H9 (cell line): ENCODE data around the gene FSHR. TPM values are rescaled to one million over a fixed set of nuclear protein-coding genes. Genes with fewer than 3 reads are reported as not detected.

ENCODE experiments used
- DNase-seq: peaks from one replicate; pipeline ENCODE4 v3.0.0-alpha.2; 2017
- H2AFZ ChIP-seq: one replicate; pipeline ENCODE4 v1.6.1; 2013; ENCODE audit warnings: mild to moderate bottlenecking, low read length, control low read depth, moderate library complexity
- H2AK5ac ChIP-seq: 2 replicates; pipeline ENCODE4 v1.6.1; 2013; ENCODE audit warnings: low read length, control low read depth, mixed read lengths; ENCODE audit not compliant: insufficient read length
- H2BK120ac ChIP-seq: one replicate; pipeline ENCODE4 v1.6.1; 2013; ENCODE audit warnings: low read depth, mild to moderate bottlenecking, low read length, control low read depth, inconsistent platforms; ENCODE audit not compliant: poor library complexity, severe bottlenecking
- H2BK12ac ChIP-seq: 2 replicates; pipeline ENCODE4 v1.6.1; 2013; ENCODE audit warnings: low read length, control low read depth, mixed read lengths, low read depth; ENCODE audit not compliant: insufficient read length
- H2BK15ac ChIP-seq: 2 replicates; pipeline ENCODE4 v1.6.1; 2013; ENCODE audit warnings: low read depth, low read length, control low read depth
- H2BK20ac ChIP-seq: one replicate; pipeline ENCODE4 v1.6.1; 2013; ENCODE audit warnings: low read depth, mild to moderate bottlenecking, low read length, control low read depth, inconsistent platforms; ENCODE audit not compliant: poor library complexity, severe bottlenecking
- H2BK5ac ChIP-seq: 2 replicates; pipeline ENCODE4 v1.6.1; 2013; ENCODE audit warnings: low read length, control low read depth, mixed read lengths; ENCODE audit not compliant: insufficient read length
- H3K14ac ChIP-seq: 2 replicates; pipeline ENCODE4 v1.6.1; 2013; ENCODE audit warnings: low read length, control low read depth; ENCODE audit not compliant: insufficient read depth
- H3K18ac ChIP-seq: 2 replicates; pipeline ENCODE4 v1.6.1; 2013; ENCODE audit warnings: low read depth, mild to moderate bottlenecking, mixed read lengths, low read length, control low read depth; ENCODE audit not compliant: insufficient read length
- H3K23ac ChIP-seq: 2 replicates; pipeline ENCODE4 v1.6.1; 2013; ENCODE audit warnings: low read length, control low read depth, mixed read lengths, low read depth; ENCODE audit not compliant: insufficient read length
- H3K23me2 ChIP-seq: 2 replicates; pipeline ENCODE4 v1.6.1; 2013; ENCODE audit warnings: low read depth, mild to moderate bottlenecking, mixed read lengths, low read length, control low read depth; ENCODE audit not compliant: insufficient read length, poor library complexity, severe bottlenecking
- H3K27ac ChIP-seq: 2 replicates; pipeline ENCODE4 v1.5.1; 2013; ENCODE audit warnings: low read length, control low read depth, mixed read lengths, low read depth; ENCODE audit not compliant: insufficient read length
- H3K27me3 ChIP-seq: 2 replicates; pipeline ENCODE4 v1.6.1; 2013; ENCODE audit warnings: low read length, control low read depth, inconsistent platforms; ENCODE audit not compliant: insufficient read depth
- H3K4ac ChIP-seq: 2 replicates; pipeline ENCODE4 v1.6.1; 2013; ENCODE audit warnings: low read depth, mild to moderate bottlenecking, control low read depth, inconsistent platforms, low read length, moderate library complexity
- H3K4me1 ChIP-seq: 2 replicates; pipeline ENCODE4 v1.6.1; 2013; ENCODE audit warnings: low read length, control low read depth, inconsistent platforms; ENCODE audit not compliant: insufficient read depth
- H3K4me2 ChIP-seq: 2 replicates; pipeline ENCODE4 v1.6.1; 2013; ENCODE audit warnings: low read length, control low read depth, mixed read lengths; ENCODE audit not compliant: insufficient read length, insufficient read depth
- H3K56ac ChIP-seq: 2 replicates; pipeline ENCODE4 v1.6.1; 2013; ENCODE audit warnings: low read depth, mild to moderate bottlenecking, mixed read lengths, low read length, control low read depth; ENCODE audit not compliant: insufficient read length
- H3K79me1 ChIP-seq: 2 replicates; pipeline ENCODE4 v1.6.1; 2013; ENCODE audit warnings: low read depth, mild to moderate bottlenecking, moderate library complexity, low read length, control low read depth, inconsistent platforms; ENCODE audit not compliant: insufficient read depth, poor library complexity, severe bottlenecking
- H3K79me2 ChIP-seq: 2 replicates; pipeline ENCODE4 v1.6.1; 2013; ENCODE audit warnings: low read length, control low read depth, inconsistent platforms; ENCODE audit not compliant: insufficient read depth
- H3K9ac ChIP-seq: 2 replicates; pipeline ENCODE4 v1.6.1; 2013; ENCODE audit warnings: low read length, control low read depth, mixed read lengths; ENCODE audit not compliant: insufficient read length; ENCODE audit errors: extremely low read depth
- H3K9me3 ChIP-seq: one replicate; pipeline ENCODE4 v1.6.1; 2013; ENCODE audit warnings: low read depth, low read length, inconsistent platforms; ENCODE audit not compliant: control insufficient read depth
- H3T11ph ChIP-seq: one replicate; pipeline ENCODE4 v1.6.1; 2013; ENCODE audit warnings: mild to moderate bottlenecking, low read length, control low read depth, inconsistent platforms
- H4K20me1 ChIP-seq: one replicate; pipeline ENCODE4 v1.6.1; 2013; ENCODE audit not compliant: control insufficient read depth, insufficient read length, insufficient read depth
- H4K5ac ChIP-seq: 2 replicates; pipeline ENCODE4 v1.6.1; 2013; ENCODE audit warnings: low read depth, mild to moderate bottlenecking, mixed read lengths, low read length, control low read depth; ENCODE audit not compliant: insufficient read length
- H4K8ac ChIP-seq: replicated peaks from 2 replicates; pipeline ENCODE4 v1.6.1; 2013; ENCODE audit warnings: low read length, control low read depth, mixed read lengths, low read depth; ENCODE audit not compliant: insufficient read length
- H4K91ac ChIP-seq: 2 replicates; pipeline ENCODE4 v1.6.1; 2013; ENCODE audit warnings: low read depth, mild to moderate bottlenecking, moderate library complexity, mixed read lengths, low read length, control low read depth; ENCODE audit not compliant: insufficient read length
- H3K27ac Mint-ChIP-seq, 3 experiments: 2 replicates in 2 of 3; 3 replicates in 1 of 3; pipeline ENCODE4 v1.8.0; 2020 to 2021; ENCODE audit warnings: mixed read lengths in 3 of 3, mild to moderate bottlenecking in 1 of 3, moderate library complexity in 1 of 3
- H3K27me3 Mint-ChIP-seq: 2 replicates; pipeline ENCODE4 v1.8.0; 2021; ENCODE audit warnings: low read depth, mild to moderate bottlenecking, moderate library complexity, mixed read lengths
- H3K36me3 Mint-ChIP-seq, 3 experiments: 2 replicates in 2 of 3; 3 replicates in 1 of 3; pipeline ENCODE4 v1.8.0; 2020 to 2021; ENCODE audit warnings: low read depth in 3 of 3, mixed read lengths in 3 of 3; ENCODE audit not compliant: insufficient read depth in 1 of 3
- H3K4me1 Mint-ChIP-seq, 2 experiments: 2 replicates each; pipeline ENCODE4 v1.8.0; 2020; ENCODE audit warnings: mixed read lengths in 2 of 2
- H3K4me3 Mint-ChIP-seq, 2 experiments: 2 replicates in 1 of 2; 3 replicates in 1 of 2; pipeline ENCODE4 v1.8.0; 2020 to 2021; ENCODE audit warnings: mild to moderate bottlenecking in 2 of 2, mixed read lengths in 2 of 2, moderate library complexity in 1 of 2
- H3K9me3 Mint-ChIP-seq, 2 experiments: 2 replicates in 1 of 2; 3 replicates in 1 of 2; pipeline ENCODE4 v1.8.0; 2020; ENCODE audit warnings: mild to moderate bottlenecking in 2 of 2, mixed read lengths in 2 of 2, moderate library complexity in 1 of 2
- WGBS: extraction: QIAGEN DNeasy Blood & Tissue Kit; methylation state at CpG from one replicate; pipeline ENCODE4 v1.1.7; 2013; ENCODE audit warnings: missing lambda C conversion rate, low lambda C conversion rate, mixed read lengths; ENCODE audit not compliant: insufficient read length; ENCODE audit errors: extremely low coverage; 5-methylcytosine and 5-hydroxymethylcytosine counted together
- total RNA-seq: library from RNA; stranded (reverse); gene quantifications from 2 replicates; pipeline ENCODE4 v1.2.1, GENCODE V29; 2021
- TF ChIP-seq, protein P1 (sequence below): fragments of 200-600 bp; sonication (generic); conservative IDR thresholded peaks from 3 replicates; pipeline ENCODE4 v1.8.0; 2021; ENCODE audit warnings: antibody characterized with exemption, mild to moderate bottlenecking

FSHR gene
- total RNA-seq, 1 experiment from 2014 or later: not detected

GRCh38 chr2:48965204-48965603, 189.1 kb downstream of the FSHR start:
- Mint-ChIP-seq H3K36me3 (no peaks in the 10 kb centered on the region), H3K4me1 (peaks cover 4 to 6% of the 10 kb centered on the region in 2 experiments; a peak in 3 of 4 replicates), H3K4me3 (no peak overlapping the region; a peak in 1 of 5 replicates), H3K9me3 (no peaks in the 10 kb centered on the region), H3K27me3 (no peaks in the 10 kb centered on the region), H3K27ac (no peak overlapping the region)
- no peaks in the 10 kb centered on the region for H3K79me2 ChIP-seq
- no peaks in the 10 kb centered on the region for H3K27me3 ChIP-seq
- H3K4ac ChIP-seq: no peak overlapping the region
- H3K9ac ChIP-seq: no peak overlapping the region
- no peak overlapping the region for H3K14ac ChIP-seq
- no peaks in the 10 kb centered on the region for H3K9me3 ChIP-seq
- no peak for DNase-seq
- no peak overlapping the region for H3T11ph ChIP-seq
- no peaks in the 10 kb centered on the region for H3K4me1 ChIP-seq
- H4K5ac ChIP-seq: no peak overlapping the region
- H2BK5ac ChIP-seq: no peak overlapping the region
- H2BK120ac ChIP-seq: no peak overlapping the region
- H3K27ac ChIP-seq: no peak overlapping the region
- H3K18ac ChIP-seq: no peak overlapping the region
- no peak overlapping the region for H4K8ac ChIP-seq
- no peak overlapping the region for H3K4me2 ChIP-seq
- no CpG with 5 or more reads among the region's 1 CpG for WGBS
- H2BK12ac ChIP-seq: no peak overlapping the region
- H2BK20ac ChIP-seq: no peak overlapping the region
- H4K91ac ChIP-seq: no peak overlapping the region
- H2AFZ ChIP-seq: no peak overlapping the region
- no peak overlapping the region for H2AK5ac ChIP-seq
- H3K56ac ChIP-seq: no peak overlapping the region
- TF ChIP-seq, protein P1, sequence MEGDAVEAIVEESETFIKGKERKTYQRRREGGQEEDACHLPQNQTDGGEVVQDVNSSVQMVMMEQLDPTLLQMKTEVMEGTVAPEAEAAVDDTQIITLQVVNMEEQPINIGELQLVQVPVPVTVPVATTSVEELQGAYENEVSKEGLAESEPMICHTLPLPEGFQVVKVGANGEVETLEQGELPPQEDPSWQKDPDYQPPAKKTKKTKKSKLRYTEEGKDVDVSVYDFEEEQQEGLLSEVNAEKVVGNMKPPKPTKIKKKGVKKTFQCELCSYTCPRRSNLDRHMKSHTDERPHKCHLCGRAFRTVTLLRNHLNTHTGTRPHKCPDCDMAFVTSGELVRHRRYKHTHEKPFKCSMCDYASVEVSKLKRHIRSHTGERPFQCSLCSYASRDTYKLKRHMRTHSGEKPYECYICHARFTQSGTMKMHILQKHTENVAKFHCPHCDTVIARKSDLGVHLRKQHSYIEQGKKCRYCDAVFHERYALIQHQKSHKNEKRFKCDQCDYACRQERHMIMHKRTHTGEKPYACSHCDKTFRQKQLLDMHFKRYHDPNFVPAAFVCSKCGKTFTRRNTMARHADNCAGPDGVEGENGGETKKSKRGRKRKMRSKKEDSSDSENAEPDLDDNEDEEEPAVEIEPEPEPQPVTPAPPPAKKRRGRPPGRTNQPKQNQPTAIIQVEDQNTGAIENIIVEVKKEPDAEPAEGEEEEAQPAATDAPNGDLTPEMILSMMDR: no peak
- no peak overlapping the region for H2BK15ac ChIP-seq
- H4K20me1 ChIP-seq: no peaks in the 10 kb centered on the region
- H3K23me2 ChIP-seq: no peaks in the 10 kb centered on the region
- no peaks in the 10 kb centered on the region for H3K79me1 ChIP-seq
- H3K23ac ChIP-seq: no peak overlapping the region
